DND-41 (cell line): ENCODE results near the gene INPP5A.

Source experiments
- ATAC-seq: fragments of 200-7000 bp; cut with Tn5 transposase; 3 replicates; pipeline ENCODE4 v1.9.1; 2021; ENCODE audit warnings: low read depth; ENCODE audit not compliant: insufficient read depth
- DNase-seq: peaks from one replicate; pipeline ENCODE4 v3.0.0-alpha.2; 2020
- H2AFZ ChIP-seq: 2 replicates; pipeline ENCODE4 v1.6.0; 2012; ENCODE audit warnings: low read depth, low read length
- H3K27ac ChIP-seq: 2 replicates; pipeline ENCODE4 v1.5.1; 2012; ENCODE audit warnings: low read length, inconsistent platforms
- H3K27me3 ChIP-seq: fragments of 200-600 bp; sonication (generic); 2 replicates; pipeline ENCODE4 v1.6.0; 2012; ENCODE audit warnings: low read length, mild to moderate bottlenecking, inconsistent platforms; ENCODE audit not compliant: insufficient read depth, poor library complexity
- H3K36me3 ChIP-seq: 2 replicates; pipeline ENCODE4 v1.5.1; 2012; ENCODE audit warnings: low read length, inconsistent platforms; ENCODE audit not compliant: insufficient read depth
- H3K4me1 ChIP-seq: 2 replicates; pipeline ENCODE4 v1.5.1; 2012; ENCODE audit warnings: mild to moderate bottlenecking, low read length; ENCODE audit not compliant: insufficient read depth
- H3K4me2 ChIP-seq: 2 replicates; pipeline ENCODE4 v1.6.0; 2012; ENCODE audit warnings: mild to moderate bottlenecking, moderate library complexity, low read length, inconsistent platforms; ENCODE audit not compliant: insufficient read depth
- H3K4me3 ChIP-seq, 2 experiments: fragments of 200-600 bp in 1 of 2; shearing (Covaris generic) in 1 of 2; 2 replicates each; pipeline ENCODE4 v1.5.1; 2012 to 2016; ENCODE audit warnings: inconsistent platforms in 2 of 2, low read length in 2 of 2, mild to moderate bottlenecking in 2 of 2, low read depth in 1 of 2, moderate library complexity in 1 of 2
- H3K79me2 ChIP-seq: 2 replicates; pipeline ENCODE4 v1.6.0; 2012; ENCODE audit warnings: low read length, inconsistent platforms; ENCODE audit not compliant: insufficient read depth
- H3K9ac ChIP-seq: 2 replicates; pipeline ENCODE4 v1.6.0; 2012; ENCODE audit warnings: low read depth, mild to moderate bottlenecking, inconsistent platforms, low read length, moderate library complexity
- H3K9me3 ChIP-seq: 2 replicates; pipeline ENCODE4 v1.5.1; 2012; ENCODE audit warnings: low read length, moderate library complexity, mild to moderate bottlenecking, inconsistent platforms; ENCODE audit not compliant: insufficient read depth, severe bottlenecking
- H4K20me1 ChIP-seq: 2 replicates; pipeline ENCODE4 v1.6.0; 2012; ENCODE audit warnings: low read length; ENCODE audit not compliant: insufficient read depth
- CTCF ChIP-seq: IDR thresholded peaks from 2 replicates; pipeline ENCODE4 v1.5.1; 2012; ENCODE audit warnings: borderline replicate concordance, low read length, moderate library complexity, mild to moderate bottlenecking; ENCODE audit not compliant: poor library complexity, severe bottlenecking; ENCODE audit errors: extremely low read depth
- EZH2 ChIP-seq: IDR thresholded peaks from 3 replicates; pipeline ENCODE4 v1.6.1; 2012; ENCODE audit warnings: borderline replicate concordance, low read depth, mild to moderate bottlenecking, moderate library complexity, low read length, inconsistent platforms; ENCODE audit not compliant: severe bottlenecking

The INPP5A gene

GRCh38 chr10:132583456-132583855 is 45.9 kb downstream of the INPP5A start:
- no peak overlapping the region for H3K9ac ChIP-seq
- peaks cover 61% of the 10 kb centered on the region for H4K20me1 ChIP-seq
- no peak overlapping the region for H2AFZ ChIP-seq
- TF ChIP-seq EZH2: no peak
- TF ChIP-seq CTCF: no peak
- no peak for ATAC-seq
- H3K4me3 ChIP-seq: no peak overlapping the region
- H3K36me3 ChIP-seq: no peaks in the 10 kb centered on the region
- no peak for DNase-seq
- no peaks in the 10 kb centered on the region for H3K27me3 ChIP-seq
- H3K9me3 ChIP-seq: no peaks in the 10 kb centered on the region
- H3K4me2 ChIP-seq: no peak overlapping the region
- peaks cover 96% of the 10 kb centered on the region for H3K79me2 ChIP-seq
- no peaks in the 10 kb centered on the region for H3K4me1 ChIP-seq
- no peak overlapping the region for H3K27ac ChIP-seq

DNA sequence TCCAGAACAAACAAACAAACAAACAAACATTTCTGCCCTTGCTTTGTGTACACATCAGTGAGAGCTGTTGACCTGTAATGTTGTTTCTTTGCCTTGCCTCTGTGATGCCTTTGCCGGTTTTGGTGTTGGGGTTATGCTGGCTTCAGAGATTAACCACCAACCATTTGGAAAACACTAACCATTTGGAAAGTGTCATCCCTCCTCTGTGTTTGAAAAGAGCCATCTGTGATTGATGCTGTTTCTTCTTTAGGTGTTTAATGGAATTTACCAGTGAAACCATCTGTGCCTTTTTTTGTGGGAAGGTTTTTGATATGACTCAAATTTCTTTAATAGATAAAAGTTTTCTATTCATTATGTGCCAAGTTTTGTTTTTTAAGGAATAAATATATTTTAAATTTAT is 46.5 kb downstream of the INPP5A start:
- TF ChIP-seq EZH2: no peak
- TF ChIP-seq CTCF: no peak
- H3K4me1 ChIP-seq: no peaks in the 10 kb centered on the region
- H3K4me2 ChIP-seq: no peak overlapping the region
- DNase-seq (no peak), ATAC-seq (no peak)
- no peak overlapping the region for H2AFZ ChIP-seq
- H3K27ac ChIP-seq: no peak overlapping the region
- peaks cover 61% of the 10 kb centered on the region for H4K20me1 ChIP-seq
- no peak overlapping the region for H3K9ac ChIP-seq
- no peaks in the 10 kb centered on the region for H3K27me3 ChIP-seq
- no peaks in the 10 kb centered on the region for H3K9me3 ChIP-seq
- H3K36me3 ChIP-seq: no peaks in the 10 kb centered on the region
- H3K79me2 ChIP-seq: peaks cover 96% of the 10 kb centered on the region
- no peak overlapping the region for H3K4me3 ChIP-seq

GRCh38 chr10:132585732-132586722 is 48.4 kb downstream of the INPP5A start:
- Histone ChIP-seq H3K4me3 (no peak overlapping the region), H3K4me2 (no peak overlapping the region), H3K4me1 (no peaks in the 10 kb centered on the region), H3K27ac (0 out of 2 replicates have a peak overlapping the region, but pooled peaks have one; percentile 24), H4K20me1 (peaks cover 70% of the 10 kb centered on the region), H2AFZ (no peak overlapping the region), H3K27me3 (no peaks in the 10 kb centered on the region), H3K36me3 (no peaks in the 10 kb centered on the region), H3K79me2 (peaks cover 95% of the 10 kb centered on the region), H3K9ac (no peak overlapping the region), H3K9me3 (no peaks in the 10 kb centered on the region)
- TF ChIP-seq EZH2: no peak
- no peak for TF ChIP-seq CTCF
- ATAC-seq: no peak
- no peak for DNase-seq
